GM12891 (cell line): ENCODE measurements around the gene NMT1.

Source experiments
- PAX5 ChIP-seq: IDR thresholded peaks from 2 replicates; pipeline ENCODE4 v1.6.1; 2011; ENCODE audit warnings: low read length, moderate library complexity, mild to moderate bottlenecking; ENCODE audit not compliant: insufficient read depth, severe bottlenecking
- POLR2A ChIP-seq: IDR thresholded peaks from 2 replicates; pipeline ENCODE4 v1.6.1; 2011; ENCODE audit warnings: low read depth, low read length, control low read depth
- POLR2AphosphoS5 ChIP-seq: IDR thresholded peaks from 2 replicates; pipeline ENCODE4 v1.6.1; 2011; ENCODE audit warnings: low read depth, low read length, control low read depth
- POU2F2 ChIP-seq: IDR thresholded peaks from 2 replicates; pipeline ENCODE4 v1.6.1; 2011; ENCODE audit warnings: low read depth, mild to moderate bottlenecking, control low read depth, low read length, moderate library complexity
- SPI1 ChIP-seq: IDR thresholded peaks from 2 replicates; pipeline ENCODE4 v1.6.1; 2011; ENCODE audit warnings: low read depth, low read length, control low read depth
- TAF1 ChIP-seq: IDR thresholded peaks from 2 replicates; pipeline ENCODE4 v1.6.1; 2011; ENCODE audit warnings: low read depth, low read length, control low read depth

GRCh38 chr17:45029758-45030423, 31.2 kb upstream of the NMT1 start:
- TF ChIP-seq POLR2AphosphoS5 = no peak
- TF ChIP-seq TAF1 = no peak
- no peak for TF ChIP-seq POLR2A
- TF ChIP-seq SPI1 = no peak
- TF ChIP-seq PAX5 = no peak
- TF ChIP-seq POU2F2 = no peak
